HEK293 (cell line): ENCODE results near the gene JMJD6.
A peak's percentile ranks its signal among the peaks of the same experiment; 100 is the strongest.

Source experiments
- ZBTB21 ChIP-seq: fragments of 450-650 bp; formaldehyde crosslinking; IDR thresholded peaks from 2 replicates; pipeline ENCODE4 v1.5.1; 2017; ENCODE audit warnings: missing biosample characterization, missing genetic modification characterization
- ZIC2 ChIP-seq: fragments of 450-650 bp; formaldehyde crosslinking; IDR thresholded peaks from 2 replicates; pipeline ENCODE4 v1.5.1; 2016; ENCODE audit warnings: missing biosample characterization, missing genetic modification characterization
- ZNF521 ChIP-seq: fragments of 450-650 bp; formaldehyde crosslinking; IDR thresholded peaks from 2 replicates; pipeline ENCODE4 v1.5.1; 2017; ENCODE audit warnings: missing biosample characterization, mild to moderate bottlenecking, missing genetic modification characterization
- TF ChIP-seq, protein P1 (sequence below): fragments of 450-650 bp; formaldehyde crosslinking; IDR thresholded peaks from 2 replicates; pipeline ENCODE4 v1.5.1; 2016; ENCODE audit warnings: missing biosample characterization, missing genetic modification characterization
- TF ChIP-seq, protein P2 (sequence below): fragments of 450-650 bp; formaldehyde crosslinking; IDR thresholded peaks from 2 replicates; pipeline ENCODE4 v1.5.1; 2017; ENCODE audit warnings: missing biosample characterization, mild to moderate bottlenecking, missing genetic modification characterization, moderate library complexity

DNA sequence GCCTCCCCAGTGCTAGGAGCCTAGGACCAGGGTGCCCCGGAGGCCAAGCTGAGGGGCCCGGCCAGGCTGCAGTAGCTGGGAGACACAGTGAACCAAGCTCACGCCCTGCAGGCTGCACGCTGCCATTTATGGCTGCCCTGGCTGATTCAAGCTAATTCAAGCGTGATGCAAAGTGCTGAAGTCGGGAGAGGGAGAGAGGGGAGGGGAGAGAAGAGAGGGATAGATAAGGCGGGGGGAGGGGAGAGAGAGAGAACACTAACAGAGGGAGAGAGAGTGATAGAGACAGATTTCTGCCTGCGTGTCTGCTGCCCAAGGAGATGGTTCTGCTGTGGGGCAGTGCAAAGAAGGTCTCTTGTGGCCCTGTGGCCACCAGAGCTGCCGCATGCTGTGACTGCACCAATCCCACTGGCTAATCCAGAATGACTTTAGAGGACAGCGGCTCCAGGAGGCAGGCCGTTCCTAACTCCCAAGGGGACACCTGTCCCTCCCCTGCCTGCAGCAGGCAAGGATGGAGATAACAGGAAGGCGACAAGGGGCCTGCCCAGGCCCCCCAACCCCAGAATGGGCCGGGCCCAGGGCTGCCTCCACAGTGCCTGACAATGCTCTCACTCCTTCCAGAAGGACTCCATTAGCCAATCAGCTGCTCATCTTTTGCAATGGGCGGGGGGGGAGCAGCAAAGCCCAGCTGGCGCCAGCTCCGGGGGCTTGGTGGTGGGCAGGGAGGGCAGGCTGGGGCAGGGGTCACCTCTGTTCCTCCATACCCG lies 28.5 kb downstream of the JMJD6 start:
- TF ChIP-seq, protein P1, sequence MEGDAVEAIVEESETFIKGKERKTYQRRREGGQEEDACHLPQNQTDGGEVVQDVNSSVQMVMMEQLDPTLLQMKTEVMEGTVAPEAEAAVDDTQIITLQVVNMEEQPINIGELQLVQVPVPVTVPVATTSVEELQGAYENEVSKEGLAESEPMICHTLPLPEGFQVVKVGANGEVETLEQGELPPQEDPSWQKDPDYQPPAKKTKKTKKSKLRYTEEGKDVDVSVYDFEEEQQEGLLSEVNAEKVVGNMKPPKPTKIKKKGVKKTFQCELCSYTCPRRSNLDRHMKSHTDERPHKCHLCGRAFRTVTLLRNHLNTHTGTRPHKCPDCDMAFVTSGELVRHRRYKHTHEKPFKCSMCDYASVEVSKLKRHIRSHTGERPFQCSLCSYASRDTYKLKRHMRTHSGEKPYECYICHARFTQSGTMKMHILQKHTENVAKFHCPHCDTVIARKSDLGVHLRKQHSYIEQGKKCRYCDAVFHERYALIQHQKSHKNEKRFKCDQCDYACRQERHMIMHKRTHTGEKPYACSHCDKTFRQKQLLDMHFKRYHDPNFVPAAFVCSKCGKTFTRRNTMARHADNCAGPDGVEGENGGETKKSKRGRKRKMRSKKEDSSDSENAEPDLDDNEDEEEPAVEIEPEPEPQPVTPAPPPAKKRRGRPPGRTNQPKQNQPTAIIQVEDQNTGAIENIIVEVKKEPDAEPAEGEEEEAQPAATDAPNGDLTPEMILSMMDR (tag by site-specific recombination): peak; percentile 50; the same call in 1 of the 2 replicates
- TF ChIP-seq ZBTB21 (tag by site-specific recombination): no peak; the same call in 1 of the 2 replicates
- peak; percentile 83 for TF ChIP-seq ZIC2
- TF ChIP-seq, protein P2, sequence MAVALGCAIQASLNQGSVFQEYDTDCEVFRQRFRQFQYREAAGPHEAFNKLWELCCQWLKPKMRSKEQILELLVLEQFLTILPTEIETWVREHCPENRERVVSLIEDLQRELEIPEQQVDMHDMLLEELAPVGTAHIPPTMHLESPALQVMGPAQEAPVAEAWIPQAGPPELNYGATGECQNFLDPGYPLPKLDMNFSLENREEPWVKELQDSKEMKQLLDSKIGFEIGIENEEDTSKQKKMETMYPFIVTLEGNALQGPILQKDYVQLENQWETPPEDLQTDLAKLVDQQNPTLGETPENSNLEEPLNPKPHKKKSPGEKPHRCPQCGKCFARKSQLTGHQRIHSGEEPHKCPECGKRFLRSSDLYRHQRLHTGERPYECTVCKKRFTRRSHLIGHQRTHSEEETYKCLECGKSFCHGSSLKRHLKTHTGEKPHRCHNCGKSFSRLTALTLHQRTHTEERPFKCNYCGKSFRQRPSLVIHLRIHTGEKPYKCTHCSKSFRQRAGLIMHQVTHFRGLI: no peak
- no peak for TF ChIP-seq ZNF521 (tag by site-specific recombination)
